Measurements from ENCODE around the gene ARHGDIB. TPM values are rescaled to one million over a fixed set of nuclear protein-coding genes. Genes with fewer than 3 reads are reported as not detected.

The ARHGDIB gene
- total RNA-seq, 1 donor from 2014 or later = 56.0 TPM

- intact Hi-C loops (cut with micrococcal nuclease) = no loop called here
- ATAC-seq (no peak), DNase-seq (no peak)
Measured at GRCh38 chr12:14906114-14906513, 55.3 kb downstream of the ARHGDIB start.

- intact Hi-C loops (cut with micrococcal nuclease) = no loop called here
- peak; percentile 60 for DNase-seq
- peak; percentile 74 for ATAC-seq
Measured at GRCh38 chr12:14905269-14906004, 56.0 kb downstream of the ARHGDIB start.

GRCh38 chr12:14904854-14905253, 56.5 kb downstream of the ARHGDIB start:
- no peak for ATAC-seq
- no peak for DNase-seq
- intact Hi-C loops (cut with micrococcal nuclease) = no loop called here

GRCh38 chr12:14903386-14904098, 57.9 kb downstream of the ARHGDIB start:
- no peak for DNase-seq
- intact Hi-C loops (cut with micrococcal nuclease) = no loop called here

GRCh38 chr12:14902465-14902864, 58.9 kb downstream of the ARHGDIB start:
- ATAC-seq (peak; percentile 12), DNase-seq (no peak)
- intact Hi-C loops (cut with micrococcal nuclease) = no loop called here

More at GRCh38 chr12:14903386-14904098, 57.9 kb downstream of the ARHGDIB start:
- no peak for ATAC-seq

- intact Hi-C loops (cut with micrococcal nuclease) = no loop called here
- peak; percentile 81 for ATAC-seq
- DNase-seq = peak; percentile 39
Measured at GRCh38 chr12:14901228-14901562, 60.2 kb downstream of the ARHGDIB start.

GRCh38 chr12:14900521-14901227, 60.7 kb downstream of the ARHGDIB start:
- DNase-seq (no peak), ATAC-seq (no peak)
- intact Hi-C loops (cut with micrococcal nuclease) = no loop called here

GRCh38 chr12:14896521-14897169, 64.8 kb downstream of the ARHGDIB start:
- DNase-seq (no peak), ATAC-seq (peak; percentile 15)
- intact Hi-C loops (cut with micrococcal nuclease) = no loop called here

GRCh38 chr12:14893506-14894250, 67.7 kb downstream of the ARHGDIB start:
- ATAC-seq (peak; percentile 87), DNase-seq (no peak)
- intact Hi-C loops (cut with micrococcal nuclease) = no loop called here

- intact Hi-C loops (cut with micrococcal nuclease) = no loop called here
- DNase-seq (peak; percentile 36), ATAC-seq (peak; percentile 88)
Measured at GRCh38 chr12:14892726-14893505, 68.5 kb downstream of the ARHGDIB start.

Other genes with a start within 250 kb of the ARHGDIB start
- gene WBP11, start 158.1 kb downstream of the ARHGDIB start, total RNA-seq = 51.5 TPM
- 1.3 TPM for gene C12orf60, start 157.9 kb downstream of the ARHGDIB start, total RNA-seq
- gene SMCO3, start 147.4 kb downstream of the ARHGDIB start, total RNA-seq = 0.20 TPM
- 3.3 TPM for gene ART4, start 118.1 kb downstream of the ARHGDIB start, total RNA-seq
- gene MGP, start 75.7 kb downstream of the ARHGDIB start, total RNA-seq = 295 TPM
- gene ERP27, start 23.1 kb downstream of the ARHGDIB start, total RNA-seq = 0.25 TPM
- not detected for gene PDE6H, start 11.4 kb upstream of the ARHGDIB start, total RNA-seq

Measured in left ventricle myocardium superior (tissue), 1 donor.